Parathyroid adenoma (tissue), 2 donors: Measurements from ENCODE around the gene TRIM43.
"Not testable (repeated sequence)": the region's sequence is repeated elsewhere in the genome, so short reads cannot be mapped to it uniquely, and the experiment has no call there.

Source experiments
- H2AFZ ChIP-seq: fragments of 300-600 bp; sonication (generic); one replicate; pipeline ENCODE4 v1.7.0; 2017; ENCODE audit warnings: antibody characterized with exemption, mild to moderate bottlenecking
- H3K27ac ChIP-seq: fragments of 300-600 bp; sonication (generic); one replicate; pipeline ENCODE4 v1.7.0; 2017
- H3K27me3 ChIP-seq: fragments of 300-600 bp; sonication (generic); one replicate; pipeline ENCODE4 v1.7.0; 2017; ENCODE audit warnings: low read length; ENCODE audit not compliant: control insufficient read depth, insufficient read depth
- H3K36me3 ChIP-seq: fragments of 300-600 bp; sonication (generic); one replicate; pipeline ENCODE4 v1.7.0; 2017; ENCODE audit warnings: low read length; ENCODE audit not compliant: control insufficient read depth, insufficient read depth
- H3K4me1 ChIP-seq: fragments of 300-600 bp; sonication (generic); one replicate; pipeline ENCODE4 v1.7.0; 2017; ENCODE audit warnings: control low read depth
- H3K4me2 ChIP-seq: fragments of 300-600 bp; sonication (generic); one replicate; pipeline ENCODE4 v1.7.0; 2017; ENCODE audit warnings: low read length
- H3K4me3 ChIP-seq: fragments of 300-600 bp; sonication (generic); one replicate; pipeline ENCODE4 v1.7.0; 2017; ENCODE audit warnings: low read depth, low read length
- H3K79me2 ChIP-seq: fragments of 300-600 bp; sonication (generic); one replicate; pipeline ENCODE4 v1.7.0; 2017; ENCODE audit warnings: control low read depth
- H3K9ac ChIP-seq: fragments of 300-600 bp; sonication (generic); one replicate; pipeline ENCODE4 v1.7.0; 2017; ENCODE audit warnings: mild to moderate bottlenecking
- H3K9me3 ChIP-seq: fragments of 300-600 bp; sonication (generic); one replicate; pipeline ENCODE4 v1.7.0; 2017; ENCODE audit warnings: low read length; ENCODE audit not compliant: control insufficient read depth
- donor health status: primary hyperparathyroidism.

TRIM43 gene

GRCh38 chr2:95602146-95602545 is 10.3 kb downstream of the TRIM43 start:
- not testable (repeated sequence) for H3K36me3 ChIP-seq, H3K27ac ChIP-seq, H3K79me2 ChIP-seq, H2AFZ ChIP-seq, H3K9ac ChIP-seq, H3K4me1 ChIP-seq, H3K27me3 ChIP-seq, H3K4me2 ChIP-seq, H3K4me3 ChIP-seq, H3K9me3 ChIP-seq

- not testable (repeated sequence) for H3K4me1 ChIP-seq, H3K27me3 ChIP-seq, H3K9ac ChIP-seq, H3K4me3 ChIP-seq, H3K79me2 ChIP-seq, H3K4me2 ChIP-seq, H3K36me3 ChIP-seq, H3K9me3 ChIP-seq, H3K27ac ChIP-seq, H2AFZ ChIP-seq
These were observed 16.6 kb downstream of the TRIM43 start for GRCh38 chr2:95608356-95608755.

GRCh38 chr2:95609764-95610163 is 18.0 kb downstream of the TRIM43 start:
- not testable (repeated sequence) for H3K27ac ChIP-seq, H3K79me2 ChIP-seq, H3K4me1 ChIP-seq, H3K4me3 ChIP-seq, H3K9ac ChIP-seq, H3K4me2 ChIP-seq, H3K36me3 ChIP-seq, H3K9me3 ChIP-seq, H2AFZ ChIP-seq, H3K27me3 ChIP-seq

GRCh38 chr2:95613048-95613447 is 21.2 kb downstream of the TRIM43 start:
- H3K9me3 ChIP-seq, H3K79me2 ChIP-seq, H3K4me1 ChIP-seq, H3K9ac ChIP-seq, H2AFZ ChIP-seq, H3K27me3 ChIP-seq, H3K36me3 ChIP-seq, H3K4me2 ChIP-seq, H3K27ac ChIP-seq, H3K4me3 ChIP-seq: not testable (repeated sequence)

- H3K4me1 ChIP-seq, H3K79me2 ChIP-seq, H3K4me3 ChIP-seq, H3K27ac ChIP-seq, H2AFZ ChIP-seq, H3K36me3 ChIP-seq, H3K27me3 ChIP-seq, H3K9me3 ChIP-seq, H3K9ac ChIP-seq, H3K4me2 ChIP-seq: not testable (repeated sequence)
These were observed 30.9 kb downstream of the TRIM43 start for GRCh38 chr2:95622728-95623127.

DNA sequence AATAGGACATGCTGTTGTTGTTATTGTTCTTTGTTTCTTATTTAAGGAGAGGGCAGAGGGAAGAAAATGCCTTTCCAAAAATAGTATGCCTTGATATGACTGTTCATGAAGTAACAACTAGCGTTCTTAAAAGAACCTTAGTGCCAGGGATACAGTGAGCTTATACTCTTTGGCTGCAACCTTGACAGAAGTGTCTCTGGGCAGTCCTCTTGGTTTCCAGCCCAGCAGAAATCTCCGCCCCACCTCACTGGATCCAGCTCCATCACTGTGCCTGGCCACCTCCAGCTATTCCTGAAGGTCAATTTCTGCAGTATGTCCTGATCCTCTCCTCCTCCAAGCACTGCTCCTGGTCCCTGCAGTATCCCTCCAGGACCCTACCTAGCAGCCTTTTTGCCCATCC is 39.2 kb downstream of the TRIM43 start:
- H3K9me3 ChIP-seq, H3K4me3 ChIP-seq, H3K4me1 ChIP-seq, H3K27me3 ChIP-seq, H3K9ac ChIP-seq, H3K79me2 ChIP-seq, H3K27ac ChIP-seq, H3K36me3 ChIP-seq, H2AFZ ChIP-seq, H3K4me2 ChIP-seq: not testable (repeated sequence)

- H3K4me1 ChIP-seq = not testable (repeated sequence)
These were observed 41.9 kb downstream of the TRIM43 start for GRCh38 chr2:95633626-95634259.

DNA sequence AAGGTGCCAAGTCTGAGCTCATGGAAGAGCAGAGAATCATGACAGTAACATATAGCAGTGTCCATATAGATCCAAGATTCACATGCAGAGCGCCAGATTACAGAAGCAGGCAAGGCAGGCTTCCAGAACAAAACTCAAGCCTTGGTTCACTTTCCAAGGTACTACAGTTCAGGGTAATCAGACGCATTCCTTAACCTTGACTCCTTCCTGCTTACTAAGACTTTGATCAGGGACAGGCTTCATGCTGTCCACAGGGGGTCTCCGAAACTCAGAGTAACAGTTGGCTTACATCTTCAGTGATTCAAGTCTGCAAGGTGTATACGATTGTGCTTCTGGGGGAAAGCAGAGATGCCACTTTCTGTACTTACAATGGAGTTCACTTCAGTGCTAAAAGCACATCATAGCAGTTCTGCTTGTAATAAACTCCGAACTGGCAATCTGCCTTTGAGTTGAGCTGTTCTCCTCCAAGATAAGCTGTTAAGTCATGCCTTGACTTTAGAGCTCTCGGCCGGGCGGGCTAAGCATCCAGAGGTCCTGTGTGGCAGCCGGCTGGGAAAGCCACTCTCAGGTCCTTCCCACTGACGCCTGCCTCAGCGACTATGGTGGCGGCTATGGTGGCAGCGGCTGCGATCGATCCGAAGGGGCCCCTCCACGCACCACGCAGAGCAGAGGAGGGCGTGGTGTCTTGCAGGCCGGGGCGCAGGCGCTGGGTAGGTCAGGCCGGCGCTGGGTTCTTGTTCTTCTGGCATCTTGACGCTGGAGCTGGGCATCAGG is 48.9 kb downstream of the TRIM43 start:
- H3K79me2 ChIP-seq, H3K4me2 ChIP-seq, H3K36me3 ChIP-seq, H2AFZ ChIP-seq, H3K9me3 ChIP-seq, H3K27me3 ChIP-seq, H3K27ac ChIP-seq, H3K9ac ChIP-seq, H3K4me3 ChIP-seq, H3K4me1 ChIP-seq: not testable (repeated sequence)

More at GRCh38 chr2:95633626-95634259, 41.9 kb downstream of the TRIM43 start:
- H3K36me3 ChIP-seq, H3K4me2 ChIP-seq, H3K27me3 ChIP-seq, H3K9ac ChIP-seq, H3K27ac ChIP-seq, H3K4me3 ChIP-seq, H2AFZ ChIP-seq, H3K9me3 ChIP-seq, H3K79me2 ChIP-seq: not testable (repeated sequence)

- not testable (repeated sequence) for H3K4me1 ChIP-seq, H3K4me3 ChIP-seq, H3K27me3 ChIP-seq, H3K79me2 ChIP-seq, H2AFZ ChIP-seq, H3K9me3 ChIP-seq, H3K36me3 ChIP-seq, H3K4me2 ChIP-seq, H3K9ac ChIP-seq, H3K27ac ChIP-seq
These were observed 49.4 kb downstream of the TRIM43 start for GRCh38 chr2:95641289-95641575.

DNA sequence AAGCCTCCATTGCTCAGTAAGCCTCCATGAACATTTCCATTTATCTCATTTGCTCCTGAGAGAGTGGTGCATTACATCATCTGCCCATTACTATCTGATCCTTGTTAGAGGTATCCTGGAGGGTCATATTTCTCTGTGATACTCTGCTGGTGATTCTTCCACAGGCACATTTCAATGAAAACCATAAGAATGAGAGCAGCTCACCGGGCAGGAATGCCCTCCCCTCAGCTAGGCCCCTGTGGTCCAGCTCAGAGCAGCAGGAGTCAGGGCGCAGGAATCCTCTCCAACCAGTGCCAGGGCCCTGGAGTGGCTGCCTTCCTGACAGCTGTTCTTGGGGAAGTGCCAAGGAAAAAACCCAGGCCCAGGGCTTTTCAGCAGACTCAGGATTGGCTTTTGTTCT is 50.0 kb downstream of the TRIM43 start:
- H3K27me3 ChIP-seq, H3K4me1 ChIP-seq, H3K36me3 ChIP-seq, H3K4me3 ChIP-seq, H3K4me2 ChIP-seq, H3K79me2 ChIP-seq, H3K27ac ChIP-seq, H2AFZ ChIP-seq, H3K9ac ChIP-seq, H3K9me3 ChIP-seq: not testable (repeated sequence)

DNA sequence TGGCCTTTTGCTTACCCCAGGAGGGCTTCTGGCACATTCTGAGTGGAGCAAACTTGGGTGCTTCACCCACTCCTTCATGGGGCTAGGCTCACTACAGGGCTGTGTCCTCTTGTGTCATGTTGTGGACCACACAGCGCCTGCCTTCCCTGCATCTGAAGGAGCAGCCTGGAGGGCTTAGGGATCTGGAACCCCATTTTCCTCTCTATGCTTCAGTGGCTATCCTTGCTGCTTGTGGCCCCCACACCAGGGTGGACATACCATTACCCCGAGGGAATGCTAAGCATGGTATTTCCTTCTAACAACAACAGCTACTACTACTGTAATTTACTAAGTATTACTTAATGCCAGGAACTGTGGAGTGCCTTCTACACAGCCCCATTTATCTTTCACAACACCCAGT is 50.6 kb downstream of the TRIM43 start:
- not testable (repeated sequence) for H3K9ac ChIP-seq, H3K27me3 ChIP-seq, H3K79me2 ChIP-seq, H3K4me3 ChIP-seq, H2AFZ ChIP-seq, H3K36me3 ChIP-seq, H3K4me2 ChIP-seq, H3K4me1 ChIP-seq, H3K27ac ChIP-seq, H3K9me3 ChIP-seq
